WTC11 (cell line): Measurements from ENCODE around the gene RCBTB1. TPM values are rescaled to one million over a fixed set of nuclear protein-coding genes. Genes with fewer than 3 reads are reported as not detected.
"Not testable (repeated sequence)": the region's sequence is repeated elsewhere in the genome, so short reads cannot be mapped to it uniquely, and the experiment has no call there.

Experiments
- ATAC-seq: fragments of 200-7000 bp; cut with Tn5 transposase; 2 replicates; pipeline ENCODE4 v1.10.0; 2021; ENCODE audit warnings: mild to moderate bottlenecking, moderate library complexity
- CTCF ChIA-PET: fragments of 300-600 bp; sonication (Branson Sonifier 250); formaldehyde crosslinking; loops from one replicate; lab custom pipeline; 2021; ENCODE audit warnings: antibody characterized with exemption; lab: Charles Lee
- POLR2A ChIA-PET: fragments of 350-600 bp; sonication (Branson Sonifier 250); formaldehyde crosslinking; loops from one replicate; lab custom pipeline; 2021; ENCODE audit warnings: antibody characterized with exemption; lab: Charles Lee
- DNase-seq: peaks from one replicate; pipeline ENCODE4 v3.0.0; 2021; ENCODE audit warnings: low spot score
- H3K27ac Mint-ChIP-seq: 2 replicates; pipeline ENCODE4 v1.8.0; 2021; ENCODE audit warnings: mixed read lengths
- H3K27me3 Mint-ChIP-seq: 2 replicates; pipeline ENCODE4 v1.8.0; 2021; ENCODE audit warnings: low read depth, mild to moderate bottlenecking, moderate library complexity, mixed read lengths
- H3K36me3 Mint-ChIP-seq: 2 replicates; pipeline ENCODE4 v1.8.0; 2021; ENCODE audit warnings: mixed read lengths
- H3K4me1 Mint-ChIP-seq: 2 replicates; pipeline ENCODE4 v1.8.0; 2022; ENCODE audit warnings: mixed read lengths
- H3K4me3 Mint-ChIP-seq: 2 replicates; pipeline ENCODE4 v1.8.0; 2021; ENCODE audit warnings: mild to moderate bottlenecking, moderate library complexity, mixed read lengths
- H3K9me3 Mint-ChIP-seq: 2 replicates; pipeline ENCODE4 v1.8.0; 2021; ENCODE audit warnings: mixed read lengths
- CBFB ChIP-seq: sonication (generic); formaldehyde crosslinking; IDR thresholded peaks from 2 replicates; pipeline ENCODE4 v1.8.1; 2022; ENCODE audit warnings: mild to moderate bottlenecking, low read depth, missing genetic modification reagents
- CREM ChIP-seq: sonication (generic); formaldehyde crosslinking; IDR thresholded peaks from 2 replicates; pipeline ENCODE4 v1.8.1; 2022; ENCODE audit warnings: mild to moderate bottlenecking, missing genetic modification reagents, moderate library complexity
- EMX1 ChIP-seq: fragments of 250-450 bp; sonication (Bioruptor Pico); IDR thresholded peaks from 2 replicates; pipeline ENCODE4 v1.8.0; 2021; ENCODE audit warnings: mild to moderate bottlenecking
- FOXJ3 ChIP-seq: sonication (generic); formaldehyde crosslinking; IDR thresholded peaks from 2 replicates; pipeline ENCODE4 v1.9.0; 2021; ENCODE audit warnings: missing genetic modification reagents, mild to moderate bottlenecking, borderline replicate concordance
- NR3C1 ChIP-seq: sonication (generic); formaldehyde crosslinking; conservative IDR thresholded peaks from 2 replicates; pipeline ENCODE4 v1.8.1; 2023; ENCODE audit warnings: low read depth, mild to moderate bottlenecking, missing genetic modification reagents
- TP53 ChIP-seq: sonication (generic); formaldehyde crosslinking; IDR thresholded peaks from 2 replicates; pipeline ENCODE4 v1.8.1; 2023; ENCODE audit warnings: mild to moderate bottlenecking, missing genetic modification reagents
- ZNF219 ChIP-seq: sonication (generic); formaldehyde crosslinking; IDR thresholded peaks from 2 replicates; pipeline ENCODE4 v1.8.0; 2023; ENCODE audit warnings: missing genetic modification reagents, mild to moderate bottlenecking, borderline replicate concordance
- ZNF396 ChIP-seq: fragments of 250-450 bp; sonication (Bioruptor Pico); IDR thresholded peaks from 2 replicates; pipeline ENCODE4 v1.8.0; 2021; ENCODE audit warnings: mild to moderate bottlenecking, moderate library complexity, borderline replicate concordance
- total RNA-seq: library from RNA; stranded (reverse); gene quantifications from 3 replicates; pipeline ENCODE4 v1.2.3, GENCODE V29; 2021
- TF ChIP-seq, protein P1 (sequence below): sonication (generic); formaldehyde crosslinking; IDR thresholded peaks from 2 replicates; pipeline ENCODE4 v1.8.1; 2022; ENCODE audit warnings: low read depth, missing genetic modification reagents, borderline replicate concordance
- TF ChIP-seq, protein P2 (sequence below): sonication (generic); formaldehyde crosslinking; IDR thresholded peaks from 2 replicates; pipeline ENCODE4 v1.8.0; 2023; ENCODE audit warnings: missing genetic modification reagents, mild to moderate bottlenecking, borderline replicate concordance
- TF ChIP-seq, protein P3 (sequence below): fragments of 250-450 bp; sonication (Bioruptor Pico); IDR thresholded peaks from 2 replicates; pipeline ENCODE4 v1.9.0; 2021; ENCODE audit warnings: mild to moderate bottlenecking
- TF ChIP-seq, protein P4 (sequence below): sonication (generic); formaldehyde crosslinking; IDR thresholded peaks from 2 replicates; pipeline ENCODE4 v1.8.0; 2023; ENCODE audit warnings: missing genetic modification reagents
- TF ChIP-seq, protein P5 (sequence below): sonication (generic); formaldehyde crosslinking; IDR thresholded peaks from 2 replicates; pipeline ENCODE4 v1.8.1; 2022; ENCODE audit warnings: mild to moderate bottlenecking, missing genetic modification reagents, moderate library complexity, borderline replicate concordance
- TF ChIP-seq, protein P6 (sequence below): sonication (generic); formaldehyde crosslinking; IDR thresholded peaks from 2 replicates; pipeline ENCODE4 v1.8.0; 2022; ENCODE audit warnings: missing genetic modification reagents

Gene RCBTB1
- total RNA-seq, 1 experiment from 2014 or later: 31.3 TPM

DNA sequence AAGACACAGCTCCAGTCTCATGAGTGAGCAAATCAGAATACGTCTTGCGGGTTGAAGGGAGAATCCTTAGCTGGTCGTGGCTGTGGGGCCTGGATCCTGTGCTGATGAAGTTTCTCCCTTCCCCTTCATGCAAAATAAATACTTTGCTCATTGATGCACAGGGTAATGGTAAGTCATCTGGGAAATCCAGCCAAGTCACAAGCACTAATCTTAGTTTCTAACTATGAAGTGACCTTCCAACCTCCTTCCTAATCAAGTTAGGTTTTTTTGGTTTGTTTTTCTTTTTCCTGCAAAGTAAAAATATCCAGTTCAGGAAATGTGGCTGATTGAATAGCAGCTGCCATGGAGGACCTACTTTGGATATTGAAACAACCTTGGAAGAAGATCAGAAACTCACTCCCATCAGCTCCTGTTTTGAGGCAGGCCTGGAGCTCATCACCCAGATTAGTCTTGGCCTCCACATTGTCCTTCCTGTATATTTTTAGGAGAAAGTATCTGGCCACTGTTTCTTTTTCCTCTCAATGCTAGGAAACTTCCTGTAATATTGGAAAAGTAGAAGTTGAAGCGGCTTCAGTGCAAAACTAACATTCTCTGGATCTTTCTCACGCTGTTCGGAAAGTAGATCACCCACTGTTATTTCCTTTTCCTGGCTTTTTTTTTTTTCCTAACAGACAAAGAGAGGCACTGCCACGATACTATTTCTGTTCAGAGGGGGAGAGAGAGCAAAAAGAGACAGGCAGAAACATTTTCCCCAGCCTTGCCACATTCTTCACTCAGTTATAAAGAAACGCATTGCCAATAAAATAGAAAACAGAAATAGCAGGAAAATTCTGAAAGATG is 30.7 kb upstream of the RCBTB1 start:
- ChIA-PET POLR2A (interaction anchor here (0.7 kb wide), 1 partner anchor 1454 kb away, joined by 4 read pairs; no protein-coding TSS in a partner anchor), CTCF (interaction anchor here (0.8 to 1.4 kb wide), 2 partner anchors 9 to 39 kb away, joined by 3 to 4 read pairs; no protein-coding TSS in a partner anchor)
- Mint-ChIP-seq H3K27me3 (no peaks in the 10 kb centered on the region), H3K4me3 (no peak overlapping the region), H3K36me3 (no peaks in the 10 kb centered on the region), H3K27ac (no peak overlapping the region), H3K4me1 (no peaks in the 10 kb centered on the region), H3K9me3 (no peaks in the 10 kb centered on the region)
- DNase-seq (no peak), ATAC-seq (no peak)
- TF ChIP-seq CBFB (no peak), TP53 (CRISPR knock-in tag) (no peak), FOXJ3 (CRISPR knock-in tag) (no peak), EMX1 (CRISPR knock-in tag) (no peak), ZNF219 (CRISPR knock-in tag) (no peak), CREM (CRISPR knock-in tag) (no peak), ZNF396 (CRISPR knock-in tag) (no peak), NR3C1 (no peak)
- TF ChIP-seq, protein P1, sequence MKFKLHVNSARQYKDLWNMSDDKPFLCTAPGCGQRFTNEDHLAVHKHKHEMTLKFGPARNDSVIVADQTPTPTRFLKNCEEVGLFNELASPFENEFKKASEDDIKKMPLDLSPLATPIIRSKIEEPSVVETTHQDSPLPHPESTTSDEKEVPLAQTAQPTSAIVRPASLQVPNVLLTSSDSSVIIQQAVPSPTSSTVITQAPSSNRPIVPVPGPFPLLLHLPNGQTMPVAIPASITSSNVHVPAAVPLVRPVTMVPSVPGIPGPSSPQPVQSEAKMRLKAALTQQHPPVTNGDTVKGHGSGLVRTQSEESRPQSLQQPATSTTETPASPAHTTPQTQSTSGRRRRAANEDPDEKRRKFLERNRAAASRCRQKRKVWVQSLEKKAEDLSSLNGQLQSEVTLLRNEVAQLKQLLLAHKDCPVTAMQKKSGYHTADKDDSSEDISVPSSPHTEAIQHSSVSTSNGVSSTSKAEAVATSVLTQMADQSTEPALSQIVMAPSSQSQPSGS (CRISPR knock-in tag): no peak
- TF ChIP-seq, protein P2, sequence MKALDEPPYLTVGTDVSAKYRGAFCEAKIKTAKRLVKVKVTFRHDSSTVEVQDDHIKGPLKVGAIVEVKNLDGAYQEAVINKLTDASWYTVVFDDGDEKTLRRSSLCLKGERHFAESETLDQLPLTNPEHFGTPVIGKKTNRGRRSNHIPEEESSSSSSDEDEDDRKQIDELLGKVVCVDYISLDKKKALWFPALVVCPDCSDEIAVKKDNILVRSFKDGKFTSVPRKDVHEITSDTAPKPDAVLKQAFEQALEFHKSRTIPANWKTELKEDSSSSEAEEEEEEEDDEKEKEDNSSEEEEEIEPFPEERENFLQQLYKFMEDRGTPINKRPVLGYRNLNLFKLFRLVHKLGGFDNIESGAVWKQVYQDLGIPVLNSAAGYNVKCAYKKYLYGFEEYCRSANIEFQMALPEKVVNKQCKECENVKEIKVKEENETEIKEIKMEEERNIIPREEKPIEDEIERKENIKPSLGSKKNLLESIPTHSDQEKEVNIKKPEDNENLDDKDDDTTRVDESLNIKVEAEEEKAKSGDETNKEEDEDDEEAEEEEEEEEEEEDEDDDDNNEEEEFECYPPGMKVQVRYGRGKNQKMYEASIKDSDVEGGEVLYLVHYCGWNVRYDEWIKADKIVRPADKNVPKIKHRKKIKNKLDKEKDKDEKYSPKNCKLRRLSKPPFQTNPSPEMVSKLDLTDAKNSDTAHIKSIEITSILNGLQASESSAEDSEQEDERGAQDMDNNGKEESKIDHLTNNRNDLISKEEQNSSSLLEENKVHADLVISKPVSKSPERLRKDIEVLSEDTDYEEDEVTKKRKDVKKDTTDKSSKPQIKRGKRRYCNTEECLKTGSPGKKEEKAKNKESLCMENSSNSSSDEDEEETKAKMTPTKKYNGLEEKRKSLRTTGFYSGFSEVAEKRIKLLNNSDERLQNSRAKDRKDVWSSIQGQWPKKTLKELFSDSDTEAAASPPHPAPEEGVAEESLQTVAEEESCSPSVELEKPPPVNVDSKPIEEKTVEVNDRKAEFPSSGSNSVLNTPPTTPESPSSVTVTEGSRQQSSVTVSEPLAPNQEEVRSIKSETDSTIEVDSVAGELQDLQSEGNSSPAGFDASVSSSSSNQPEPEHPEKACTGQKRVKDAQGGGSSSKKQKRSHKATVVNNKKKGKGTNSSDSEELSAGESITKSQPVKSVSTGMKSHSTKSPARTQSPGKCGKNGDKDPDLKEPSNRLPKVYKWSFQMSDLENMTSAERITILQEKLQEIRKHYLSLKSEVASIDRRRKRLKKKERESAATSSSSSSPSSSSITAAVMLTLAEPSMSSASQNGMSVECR (CRISPR knock-in tag): no peak
- TF ChIP-seq, protein P3, sequence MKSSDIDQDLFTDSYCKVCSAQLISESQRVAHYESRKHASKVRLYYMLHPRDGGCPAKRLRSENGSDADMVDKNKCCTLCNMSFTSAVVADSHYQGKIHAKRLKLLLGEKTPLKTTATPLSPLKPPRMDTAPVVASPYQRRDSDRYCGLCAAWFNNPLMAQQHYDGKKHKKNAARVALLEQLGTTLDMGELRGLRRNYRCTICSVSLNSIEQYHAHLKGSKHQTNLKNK (CRISPR knock-in tag): no peak
- TF ChIP-seq, protein P4, sequence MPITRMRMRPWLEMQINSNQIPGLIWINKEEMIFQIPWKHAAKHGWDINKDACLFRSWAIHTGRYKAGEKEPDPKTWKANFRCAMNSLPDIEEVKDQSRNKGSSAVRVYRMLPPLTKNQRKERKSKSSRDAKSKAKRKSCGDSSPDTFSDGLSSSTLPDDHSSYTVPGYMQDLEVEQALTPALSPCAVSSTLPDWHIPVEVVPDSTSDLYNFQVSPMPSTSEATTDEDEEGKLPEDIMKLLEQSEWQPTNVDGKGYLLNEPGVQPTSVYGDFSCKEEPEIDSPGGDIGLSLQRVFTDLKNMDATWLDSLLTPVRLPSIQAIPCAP (CRISPR knock-in tag): no peak
- TF ChIP-seq, protein P5, sequence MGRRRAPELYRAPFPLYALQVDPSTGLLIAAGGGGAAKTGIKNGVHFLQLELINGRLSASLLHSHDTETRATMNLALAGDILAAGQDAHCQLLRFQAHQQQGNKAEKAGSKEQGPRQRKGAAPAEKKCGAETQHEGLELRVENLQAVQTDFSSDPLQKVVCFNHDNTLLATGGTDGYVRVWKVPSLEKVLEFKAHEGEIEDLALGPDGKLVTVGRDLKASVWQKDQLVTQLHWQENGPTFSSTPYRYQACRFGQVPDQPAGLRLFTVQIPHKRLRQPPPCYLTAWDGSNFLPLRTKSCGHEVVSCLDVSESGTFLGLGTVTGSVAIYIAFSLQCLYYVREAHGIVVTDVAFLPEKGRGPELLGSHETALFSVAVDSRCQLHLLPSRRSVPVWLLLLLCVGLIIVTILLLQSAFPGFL (CRISPR knock-in tag): no peak
- TF ChIP-seq, protein P6, sequence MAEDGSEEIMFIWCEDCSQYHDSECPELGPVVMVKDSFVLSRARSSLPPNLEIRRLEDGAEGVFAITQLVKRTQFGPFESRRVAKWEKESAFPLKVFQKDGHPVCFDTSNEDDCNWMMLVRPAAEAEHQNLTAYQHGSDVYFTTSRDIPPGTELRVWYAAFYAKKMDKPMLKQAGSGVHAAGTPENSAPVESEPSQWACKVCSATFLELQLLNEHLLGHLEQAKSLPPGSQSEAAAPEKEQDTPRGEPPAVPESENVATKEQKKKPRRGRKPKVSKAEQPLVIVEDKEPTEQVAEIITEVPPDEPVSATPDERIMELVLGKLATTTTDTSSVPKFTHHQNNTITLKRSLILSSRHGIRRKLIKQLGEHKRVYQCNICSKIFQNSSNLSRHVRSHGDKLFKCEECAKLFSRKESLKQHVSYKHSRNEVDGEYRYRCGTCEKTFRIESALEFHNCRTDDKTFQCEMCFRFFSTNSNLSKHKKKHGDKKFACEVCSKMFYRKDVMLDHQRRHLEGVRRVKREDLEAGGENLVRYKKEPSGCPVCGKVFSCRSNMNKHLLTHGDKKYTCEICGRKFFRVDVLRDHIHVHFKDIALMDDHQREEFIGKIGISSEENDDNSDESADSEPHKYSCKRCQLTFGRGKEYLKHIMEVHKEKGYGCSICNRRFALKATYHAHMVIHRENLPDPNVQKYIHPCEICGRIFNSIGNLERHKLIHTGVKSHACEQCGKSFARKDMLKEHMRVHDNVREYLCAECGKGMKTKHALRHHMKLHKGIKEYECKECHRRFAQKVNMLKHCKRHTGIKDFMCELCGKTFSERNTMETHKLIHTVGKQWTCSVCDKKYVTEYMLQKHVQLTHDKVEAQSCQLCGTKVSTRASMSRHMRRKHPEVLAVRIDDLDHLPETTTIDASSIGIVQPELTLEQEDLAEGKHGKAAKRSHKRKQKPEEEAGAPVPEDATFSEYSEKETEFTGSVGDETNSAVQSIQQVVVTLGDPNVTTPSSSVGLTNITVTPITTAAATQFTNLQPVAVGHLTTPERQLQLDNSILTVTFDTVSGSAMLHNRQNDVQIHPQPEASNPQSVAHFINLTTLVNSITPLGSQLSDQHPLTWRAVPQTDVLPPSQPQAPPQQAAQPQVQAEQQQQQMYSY (CRISPR knock-in tag): no peak

DNA sequence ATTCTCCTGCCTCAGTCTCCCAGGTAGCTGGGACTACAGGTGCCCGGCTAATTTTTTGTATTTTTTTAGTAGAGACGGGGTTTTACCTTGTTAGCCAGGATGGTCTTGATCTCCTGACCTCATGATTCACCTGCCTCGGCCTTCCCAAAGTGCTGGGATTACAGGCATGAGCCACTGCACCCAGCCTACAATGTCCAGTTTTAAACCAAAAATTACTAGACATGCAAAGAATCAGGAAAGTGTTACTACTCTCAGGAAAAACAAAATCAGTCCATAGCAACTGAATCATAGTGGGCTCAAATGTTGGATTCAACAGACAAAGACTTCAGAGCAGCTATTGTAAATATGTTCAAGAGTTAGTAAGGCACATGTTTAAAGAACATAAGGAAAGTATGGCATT is 26.7 kb upstream of the RCBTB1 start:
- CTCF ChIA-PET, H3K9me3 Mint-ChIP-seq, H3K36me3 Mint-ChIP-seq, POLR2A ChIA-PET, H3K27ac Mint-ChIP-seq, H3K4me1 Mint-ChIP-seq, DNase-seq, H3K4me3 Mint-ChIP-seq, ATAC-seq, H3K27me3 Mint-ChIP-seq: not testable (repeated sequence)
